Fibroblast of the aortic adventitia (primary cell): ENCODE measurements around the gene RGS1. TPM values are rescaled to one million over a fixed set of nuclear protein-coding genes. Genes with fewer than 3 reads are reported as not detected.

Source experiments
- DNase-seq: peaks from one replicate; pipeline ENCODE4 v3.0.0-alpha.2; 2010; ENCODE audit warnings: low read depth
- H3K4me3 ChIP-seq: 2 replicates; pipeline ENCODE4 v1.5.1; 2011; ENCODE audit warnings: low read depth, mild to moderate bottlenecking, control low read depth, low read length, moderate library complexity
- CTCF ChIP-seq: IDR thresholded peaks from 2 replicates; pipeline ENCODE4 v1.5.1; 2011; ENCODE audit warnings: mild to moderate bottlenecking, low read length, control low read depth, inconsistent platforms; ENCODE audit not compliant: insufficient read depth
- total RNA-seq: library from RNA; depleted of rRNA; stranded (reverse); fragments of >200 nt; gene quantifications from 2 replicates; pipeline ENCODE4 v1.2.3, GENCODE V29; 2012; ENCODE audit warnings: low replicate concordance

RGS1 gene
- total RNA-seq, 1 donor: not detected

- DNase-seq: no peak
- TF ChIP-seq CTCF: no peak
- H3K4me3 ChIP-seq: no peak overlapping the region
These were observed 23.0 kb downstream of the RGS1 start for GRCh38 chr1:192598589-192598988.

- no peak for DNase-seq
- H3K4me3 ChIP-seq: no peak overlapping the region
- TF ChIP-seq CTCF: no peak
These were observed 24.7 kb downstream of the RGS1 start for GRCh38 chr1:192600275-192600674.

GRCh38 chr1:192601143-192601542 lies 25.6 kb downstream of the RGS1 start:
- TF ChIP-seq CTCF: no peak
- DNase-seq: no peak

GRCh38 chr1:192601567-192601966 lies 26.0 kb downstream of the RGS1 start:
- no peak for TF ChIP-seq CTCF
- H3K4me3 ChIP-seq: no peak overlapping the region
- no peak for DNase-seq

More at GRCh38 chr1:192601143-192601542, 25.6 kb downstream of the RGS1 start:
- H3K4me3 ChIP-seq: no peak overlapping the region

GRCh38 chr1:192602757-192603156 lies 27.2 kb downstream of the RGS1 start:
- DNase-seq: no peak
- TF ChIP-seq CTCF: no peak
- no peak overlapping the region for H3K4me3 ChIP-seq

GRCh38 chr1:192603218-192603787 lies 27.7 kb downstream of the RGS1 start:
- DNase-seq: no peak
- TF ChIP-seq CTCF: no peak
- no peak overlapping the region for H3K4me3 ChIP-seq
